Measurements from ENCODE around the gene ANO5. TPM values are rescaled to one million over a fixed set of nuclear protein-coding genes. Genes with fewer than 3 reads are reported as not detected.

The ANO5 gene
- 1.5 to 2.5 TPM (median 2.0 TPM) in 5 replicates for total RNA-seq (2022; extraction: Qiagen RNA extraction; ENCODE audit: low read depth)

GRCh38 chr11:22192642-22193347, at the start of gene ANO5:
Gene ANO5 (plus strand): TSS chr11:22193085. CDS start chr11:22193493, 408 bp downstream.

Other genes with a start within 250 kb of the ANO5 start
- gene SLC17A6, start 145.3 kb downstream of the ANO5 start, total RNA-seq (2022; extraction: Qiagen RNA extraction; ENCODE audit: low read depth), result not detected in 5 replicates